HepG2 (cell line): Measurements from ENCODE around the gene DDX24. TPM values are rescaled to one million over a fixed set of nuclear protein-coding genes. Genes with fewer than 3 reads are reported as not detected.
A peak's percentile ranks its signal among the peaks of the same experiment; 100 is the strongest.

Experiments used
- ATAC-seq: fragments of 200-7000 bp; cut with Tn5 transposase; 3 replicates; pipeline ENCODE4 v1.9.1; 2020; ENCODE audit warnings: mild to moderate bottlenecking, moderate library complexity
- BruUV-seq: library from RNA; stranded (reverse); fragments of 400-500 nt; replicated peaks from 2 replicates; lab custom pipeline; 2021; lab: Mats Ljungman, UMichigan
- CTCF ChIA-PET: fragments of 300-600 bp; formaldehyde crosslinking; extraction: SDS; loops from one replicate; lab custom pipeline; 2021; ENCODE audit warnings: low total read pairs, inconsistent platforms, low intra/inter-chr PET ratio; lab: Yijun Ruan, JAX
- POLR2A ChIA-PET: fragments of 350-600 bp; sonication (Branson Sonifier 250); formaldehyde crosslinking; loops from one replicate; lab custom pipeline; 2020; ENCODE audit warnings: antibody characterized with exemption, inconsistent platforms; lab: Yijun Ruan, JAX
- DNase-seq: peaks from one replicate; pipeline ENCODE4 v3.0.0-alpha.2; 2015; ENCODE audit warnings: low spot score
- FAIRE-seq: peaks from 3 replicates; lab custom pipeline; 2011; peaks lifted over from hg19 to GRCh38; lab: Jason Lieb, UNC
- H2AFZ ChIP-seq: one replicate; pipeline ENCODE4 v1.6.1; 2011; ENCODE audit warnings: low read length, inconsistent platforms
- H3K27ac ChIP-seq: fragments of 300-600 bp; 3 replicates; pipeline ENCODE4 v1.8.0; 2011; ENCODE audit warnings: mixed run types, mild to moderate bottlenecking, mixed read lengths, low read length, inconsistent platforms; ENCODE audit not compliant: insufficient read depth; ENCODE audit errors: extremely low read length
- H3K27me3 ChIP-seq, 2 experiments: fragments of 200-600 bp in 1 of 2; 2 replicates in 1 of 2; 3 replicates in 1 of 2; pipeline versions ENCODE4 v1.6.0 to v1.8.0; 2011; ENCODE audit warnings: low read length in 2 of 2, mild to moderate bottlenecking in 2 of 2, moderate library complexity in 2 of 2, inconsistent platforms in 1 of 2; ENCODE audit not compliant: insufficient read depth in 2 of 2, control insufficient read depth in 1 of 2
- H3K36me3 ChIP-seq, 2 experiments: fragments of 200-600 bp in 1 of 2; replicated peaks in 1 of 2; 2 replicates in 1 of 2; 3 replicates in 1 of 2; pipeline versions ENCODE4 v1.5.1 to v1.8.0; 2011; ENCODE audit warnings: low read length in 2 of 2, inconsistent platforms in 1 of 2; ENCODE audit not compliant: insufficient read depth in 2 of 2, control insufficient read depth in 1 of 2
- H3K4me1 ChIP-seq: 2 replicates; pipeline ENCODE4 v1.5.1; 2012; ENCODE audit warnings: low read length, inconsistent platforms; ENCODE audit not compliant: insufficient read depth
- H3K4me2 ChIP-seq: 2 replicates; pipeline ENCODE4 v1.6.0; 2011; ENCODE audit warnings: low read depth, low read length, inconsistent platforms
- H3K4me3 ChIP-seq, 3 experiments: fragments of 200-600 bp in 1 of 3; sonication (generic), shearing (Covaris generic) in 1 of 3; replicated peaks in 1 of 3; 2 replicates each; pipeline ENCODE4 v1.5.1; 2011 to 2016; ENCODE audit warnings: low read length in 3 of 3, inconsistent platforms in 2 of 3, low read depth in 2 of 3, mild to moderate bottlenecking in 2 of 3, control low read depth in 1 of 3, mixed read lengths in 1 of 3; ENCODE audit not compliant: insufficient read depth in 1 of 3
- H3K79me2 ChIP-seq: one replicate; pipeline ENCODE4 v1.6.1; 2011; ENCODE audit warnings: low read length, inconsistent platforms; ENCODE audit not compliant: insufficient read depth
- H3K9ac ChIP-seq: 2 replicates; pipeline ENCODE4 v1.6.0; 2011; ENCODE audit warnings: mild to moderate bottlenecking, low read depth, low read length, inconsistent platforms; ENCODE audit not compliant: insufficient read depth
- H3K9me3 ChIP-seq: 2 replicates; pipeline ENCODE4 v1.5.1; 2012; ENCODE audit warnings: mild to moderate bottlenecking, low read length
- H4K20me1 ChIP-seq: 2 replicates; pipeline ENCODE4 v1.6.0; 2011; ENCODE audit warnings: inconsistent platforms, mild to moderate bottlenecking, low read length, moderate library complexity; ENCODE audit not compliant: insufficient read depth
- CC2D1A ChIP-seq: sonication (generic); formaldehyde crosslinking; IDR thresholded peaks from 2 replicates; pipeline ENCODE4 v1.8.1; 2023; ENCODE audit warnings: mild to moderate bottlenecking, missing genetic modification reagents
- HNF1B ChIP-seq: sonication (generic); formaldehyde crosslinking; IDR thresholded peaks from 2 replicates; pipeline ENCODE4 v1.5.1; 2020; ENCODE audit warnings: mild to moderate bottlenecking, moderate library complexity, missing genetic modification reagents
- NFIC ChIP-seq: IDR thresholded peaks from 2 replicates; pipeline ENCODE4 v1.6.1; 2012; ENCODE audit warnings: mild to moderate bottlenecking, low read length, inconsistent platforms
- NR0B2 ChIP-seq: sonication (generic); formaldehyde crosslinking; IDR thresholded peaks from 2 replicates; pipeline ENCODE4 v1.4.0; 2020; ENCODE audit warnings: mild to moderate bottlenecking, missing genetic modification reagents
- POLR2A ChIP-seq, 2 experiments: IDR thresholded peaks; 2 replicates each; pipeline ENCODE4 v1.6.1; 2011; ENCODE audit warnings: low read depth in 2 of 2, low read length in 2 of 2, mild to moderate bottlenecking in 1 of 2, moderate library complexity in 1 of 2; ENCODE audit not compliant: insufficient read depth in 1 of 2
- RARA ChIP-seq: IDR thresholded peaks from 2 replicates; pipeline ENCODE4 v1.6.1; 2016; ENCODE audit warnings: missing genetic modification reagents, missing compliant biosample characterization
- RFX1 ChIP-seq: fragments of 450-650 bp; IDR thresholded peaks from 2 replicates; pipeline ENCODE4 v1.6.1; 2017
- SMAD3 ChIP-seq: sonication (generic); formaldehyde crosslinking; IDR thresholded peaks from 2 replicates; pipeline ENCODE4 v1.4.0; 2020; ENCODE audit warnings: missing genetic modification reagents
- SOX5 ChIP-seq: IDR thresholded peaks from 2 replicates; pipeline ENCODE4 v1.6.1; 2016; ENCODE audit warnings: borderline replicate concordance
- TAF1 ChIP-seq: sonication (generic); formaldehyde crosslinking; IDR thresholded peaks from 2 replicates; pipeline ENCODE4 v1.4.0; 2020; ENCODE audit warnings: missing genetic modification reagents
- ZNF772 ChIP-seq: sonication (generic); formaldehyde crosslinking; IDR thresholded peaks from 2 replicates; pipeline ENCODE4 v1.5.0; 2020; ENCODE audit warnings: mild to moderate bottlenecking, missing genetic modification reagents
- WGBS: methylation state at CpG from one replicate; pipeline ENCODE4 v1.1.6; 2017; ENCODE audit warnings: low lambda C conversion rate; 5-methylcytosine and 5-hydroxymethylcytosine counted together
- in situ Hi-C: cut with HindIII; loops from 2 replicates; pipeline ENCODE4 v1.10.0; 2017; ENCODE audit warnings: low pct_unique_long_range_greater_than_20kb; ENCODE audit not compliant: extremely low pct_ligation_motif_present
- intact Hi-C: fragments of 100-400 bp; cut with micrococcal nuclease; formaldehyde crosslinking; loops from one replicate; pipeline ENCODE4 v1.10.0; 2022; ENCODE audit not compliant: unreplicated experiment
- polyA plus RNA-seq, 8 experiments: library from polyadenylated mRNA; depleted of rRNA in 3 of 8; stranded (reverse) in 7 of 8; unstranded in 1 of 8; fragments of >200 nt; fragmentation: Illumina TruSeq in 4 of 8; extraction: Trizol in 4 of 8; gene quantifications; 2 replicates each; pipeline versions ENCODE4 v1.2.1 to v1.2.3, GENCODE V29; 2011 to 2016; ENCODE audit warnings: low read depth in 4 of 8, missing spikeins in 1 of 8, mixed read lengths in 1 of 8; ENCODE audit not compliant: insufficient read depth in 1 of 8
- total RNA-seq, 5 experiments: library from RNA; depleted of rRNA; stranded (reverse); fragments of >200 nt; fragmentation: Illumina TruSeq; extraction: Trizol; gene quantifications; 2 replicates each; pipeline ENCODE4 v1.2.3, GENCODE V29; 2016; ENCODE audit warnings: low read depth in 1 of 5
- TF ChIP-seq, protein P1 (sequence below): IDR thresholded peaks from 2 replicates; pipeline ENCODE4 v1.6.1; 2018; ENCODE audit warnings: missing genetic modification reagents, mild to moderate bottlenecking, missing compliant biosample characterization
- TF ChIP-seq, protein P2 (sequence below): sonication (generic); formaldehyde crosslinking; IDR thresholded peaks from 2 replicates; pipeline ENCODE4 v1.4.0; 2020; ENCODE audit warnings: missing genetic modification reagents

Gene DDX24
- total and polyA plus RNA-seq, 2 of the 13 experiments (the other 11 are each of a cell fraction or from before 2014, with no cell fraction given), result 67.3 to 149 TPM

- ATAC-seq (peak; percentile 37), FAIRE-seq (no peak), DNase-seq (peak; percentile 42)
- Histone ChIP-seq H3K4me1 (peaks cover 55% of the 10 kb centered on the region), H3K4me3 (peak overlapping the region; percentile 48 to 66 (median 52)), H3K27me3 (peaks cover 4 to 18% of the 10 kb centered on the region in 2 experiments; a peak in 4 of 5 replicates), H3K9ac (peak overlapping the region; percentile 47; the same call in 1 of the 2 replicates), H4K20me1 (no peaks in the 10 kb centered on the region), H2AFZ (peak overlapping the region; percentile 85), H3K36me3 (no peaks in the 10 kb centered on the region), H3K27ac (no peak overlapping the region), H3K4me2 (peak overlapping the region; percentile 97), H3K79me2 (no peaks in the 10 kb centered on the region), H3K9me3 (no peaks in the 10 kb centered on the region)
- no TSS peak for BruUV-seq
- ChIA-PET CTCF (no interaction called here), POLR2A (interaction anchor here (0.8 to 2.7 kb wide), 10 partner anchors 10 to 272 kb away, joined by 3 to 12 read pairs (median 5); partner anchors contain the start of genes DDX24, IFI27L1 and SERPINA10)
- 3% methylated on average over 8 of the region's 10 CpGs for WGBS
- intact Hi-C loops, result no loop called here
- in situ Hi-C loops, result no loop called here
- no peak for TF ChIP-seq SOX5 (CRISPR knock-in tag)
- no peak for TF ChIP-seq RARA (CRISPR knock-in tag)
- TF ChIP-seq RFX1, result no peak
- TF ChIP-seq ZNF772 (CRISPR knock-in tag), result no peak
- no peak for TF ChIP-seq NR0B2 (CRISPR knock-in tag)
- TF ChIP-seq TAF1, result 0 out of 2 replicates have a peak, but pooled peaks have one; percentile 20
- peak; percentile 19 to 32; a peak in 1 of 4 replicates for TF ChIP-seq POLR2A (IDR thresholded peaks at IDR 0.05; ENCODE audit: insufficient read depth in 1 of 2, low read depth in 2 of 2, low read length in 2 of 2)
- TF ChIP-seq CC2D1A, result no peak
- no peak for TF ChIP-seq NFIC
- TF ChIP-seq, protein P1, sequence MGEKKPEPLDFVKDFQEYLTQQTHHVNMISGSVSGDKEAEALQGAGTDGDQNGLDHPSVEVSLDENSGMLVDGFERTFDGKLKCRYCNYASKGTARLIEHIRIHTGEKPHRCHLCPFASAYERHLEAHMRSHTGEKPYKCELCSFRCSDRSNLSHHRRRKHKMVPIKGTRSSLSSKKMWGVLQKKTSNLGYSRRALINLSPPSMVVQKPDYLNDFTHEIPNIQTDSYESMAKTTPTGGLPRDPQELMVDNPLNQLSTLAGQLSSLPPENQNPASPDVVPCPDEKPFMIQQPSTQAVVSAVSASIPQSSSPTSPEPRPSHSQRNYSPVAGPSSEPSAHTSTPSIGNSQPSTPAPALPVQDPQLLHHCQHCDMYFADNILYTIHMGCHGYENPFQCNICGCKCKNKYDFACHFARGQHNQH, result no peak
- TF ChIP-seq, protein P2, sequence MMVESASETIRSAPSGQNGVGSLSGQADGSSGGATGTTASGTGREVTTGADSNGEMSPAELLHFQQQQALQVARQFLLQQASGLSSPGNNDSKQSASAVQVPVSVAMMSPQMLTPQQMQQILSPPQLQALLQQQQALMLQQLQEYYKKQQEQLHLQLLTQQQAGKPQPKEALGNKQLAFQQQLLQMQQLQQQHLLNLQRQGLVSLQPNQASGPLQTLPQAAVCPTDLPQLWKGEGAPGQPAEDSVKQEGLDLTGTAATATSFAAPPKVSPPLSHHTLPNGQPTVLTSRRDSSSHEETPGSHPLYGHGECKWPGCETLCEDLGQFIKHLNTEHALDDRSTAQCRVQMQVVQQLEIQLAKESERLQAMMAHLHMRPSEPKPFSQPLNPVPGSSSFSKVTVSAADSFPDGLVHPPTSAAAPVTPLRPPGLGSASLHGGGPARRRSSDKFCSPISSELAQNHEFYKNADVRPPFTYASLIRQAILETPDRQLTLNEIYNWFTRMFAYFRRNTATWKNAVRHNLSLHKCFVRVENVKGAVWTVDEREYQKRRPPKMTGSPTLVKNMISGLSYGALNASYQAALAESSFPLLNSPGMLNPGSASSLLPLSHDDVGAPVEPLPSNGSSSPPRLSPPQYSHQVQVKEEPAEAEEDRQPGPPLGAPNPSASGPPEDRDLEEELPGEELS (CRISPR knock-in tag), result no peak
- 0 out of 2 replicates have a peak, but pooled peaks have one; percentile 4 for TF ChIP-seq SMAD3
- TF ChIP-seq HNF1B (CRISPR knock-in tag), result no peak
These were observed 59.4 kb downstream of the DDX24 start for GRCh38 chr14:94021416-94022157.
